Nephron progenitor cell (in vitro differentiated cells): ENCODE data around the gene FBXO45.

Experiments used
- DNase-seq: peaks from one replicate; pipeline ENCODE4 v3.0.0; 2021
- H3K27ac Mint-ChIP-seq: 2 replicates; pipeline ENCODE4 v1.8.0; 2021; ENCODE audit warnings: mild to moderate bottlenecking, moderate library complexity, mixed read lengths
- H3K27me3 Mint-ChIP-seq: 2 replicates; pipeline ENCODE4 v1.8.0; 2021; ENCODE audit warnings: mild to moderate bottlenecking, low read depth, mixed read lengths; ENCODE audit not compliant: poor library complexity
- H3K36me3 Mint-ChIP-seq: 2 replicates; pipeline ENCODE4 v1.8.0; 2021; ENCODE audit warnings: low read depth, mixed read lengths
- H3K4me1 Mint-ChIP-seq: 2 replicates; pipeline ENCODE4 v1.8.0; 2021; ENCODE audit warnings: mixed read lengths
- H3K4me3 Mint-ChIP-seq: 2 replicates; pipeline ENCODE4 v1.8.0; 2021; ENCODE audit warnings: mild to moderate bottlenecking, moderate library complexity, mixed read lengths
- H3K9me3 Mint-ChIP-seq: 2 replicates; pipeline ENCODE4 v1.8.0; 2021; ENCODE audit warnings: mild to moderate bottlenecking, moderate library complexity, mixed read lengths
- CTCF ChIP-seq: fragments of 200-600 bp; sonication (generic); IDR thresholded peaks from 2 replicates; pipeline ENCODE4 v1.5.0; 2021; ENCODE audit warnings: antibody characterized with exemption

FBXO45 gene

GRCh38 chr3:196624067-196624790, 55.8 kb downstream of the FBXO45 start:
- DNase-seq: no peak
- no peaks in the 10 kb centered on the region for H3K9me3 Mint-ChIP-seq
- peaks cover 10% of the 10 kb centered on the region for H3K27me3 Mint-ChIP-seq
- no peak overlapping the region for H3K4me3 Mint-ChIP-seq
- H3K4me1 Mint-ChIP-seq: peaks cover 32% of the 10 kb centered on the region
- no peaks in the 10 kb centered on the region for H3K36me3 Mint-ChIP-seq
- no peak overlapping the region for H3K27ac Mint-ChIP-seq
- no peak for TF ChIP-seq CTCF

- Mint-ChIP-seq H3K9me3 (no peaks in the 10 kb centered on the region), H3K4me3 (no peak overlapping the region), H3K27ac (no peak overlapping the region), H3K27me3 (peaks cover 10% of the 10 kb centered on the region), H3K36me3 (no peaks in the 10 kb centered on the region), H3K4me1 (peaks cover 26% of the 10 kb centered on the region)
- TF ChIP-seq CTCF: no peak
- no peak for DNase-seq
Measured at GRCh38 chr3:196624907-196625306, 56.4 kb downstream of the FBXO45 start.

- peaks cover 22% of the 10 kb centered on the region for H3K4me1 Mint-ChIP-seq
- no peak for TF ChIP-seq CTCF
- H3K4me3 Mint-ChIP-seq: no peak overlapping the region
- H3K27ac Mint-ChIP-seq: no peak overlapping the region
- peaks cover 10% of the 10 kb centered on the region for H3K27me3 Mint-ChIP-seq
- DNase-seq: no peak
- H3K9me3 Mint-ChIP-seq: no peaks in the 10 kb centered on the region
- H3K36me3 Mint-ChIP-seq: no peaks in the 10 kb centered on the region
Measured at GRCh38 chr3:196625331-196625730, 56.9 kb downstream of the FBXO45 start.

GRCh38 chr3:196627918-196628231, 59.4 kb downstream of the FBXO45 start:
- H3K4me3 Mint-ChIP-seq: no peak overlapping the region
- DNase-seq: no peak
- peaks cover 25% of the 10 kb centered on the region for H3K4me1 Mint-ChIP-seq
- TF ChIP-seq CTCF: no peak
- H3K9me3 Mint-ChIP-seq: no peaks in the 10 kb centered on the region
- peaks cover 13% of the 10 kb centered on the region for H3K27me3 Mint-ChIP-seq
- no peak overlapping the region for H3K27ac Mint-ChIP-seq
- no peaks in the 10 kb centered on the region for H3K36me3 Mint-ChIP-seq

GRCh38 chr3:196629228-196629627, 60.8 kb downstream of the FBXO45 start:
- no peak overlapping the region for H3K27ac Mint-ChIP-seq
- no peak for DNase-seq

More at GRCh38 chr3:196629228-196629627, 60.8 kb downstream of the FBXO45 start:
- no peaks in the 10 kb centered on the region for H3K36me3 Mint-ChIP-seq
- peaks cover 38% of the 10 kb centered on the region for H3K4me1 Mint-ChIP-seq
- TF ChIP-seq CTCF: no peak
- no peak overlapping the region for H3K4me3 Mint-ChIP-seq
- H3K27me3 Mint-ChIP-seq: peaks cover 13% of the 10 kb centered on the region
- no peaks in the 10 kb centered on the region for H3K9me3 Mint-ChIP-seq
